K562 treated with DMSO at 1 percent for 12 hours (cell line): ENCODE results near the gene DSC3. TPM values are rescaled to one million over a fixed set of nuclear protein-coding genes. Genes with fewer than 3 reads are reported as not detected.

Source experiments
- total RNA-seq: library from RNA; unstranded; fragments of 300-600 nt; gene quantifications from 2 replicates; pipeline ENCODE4 v1.2.3, GENCODE V29; 2022; ENCODE audit not compliant: insufficient read depth

The DSC3 gene
- total RNA-seq: 0.19 TPM in 1 of 2 replicates, not detected in the other

DNA sequence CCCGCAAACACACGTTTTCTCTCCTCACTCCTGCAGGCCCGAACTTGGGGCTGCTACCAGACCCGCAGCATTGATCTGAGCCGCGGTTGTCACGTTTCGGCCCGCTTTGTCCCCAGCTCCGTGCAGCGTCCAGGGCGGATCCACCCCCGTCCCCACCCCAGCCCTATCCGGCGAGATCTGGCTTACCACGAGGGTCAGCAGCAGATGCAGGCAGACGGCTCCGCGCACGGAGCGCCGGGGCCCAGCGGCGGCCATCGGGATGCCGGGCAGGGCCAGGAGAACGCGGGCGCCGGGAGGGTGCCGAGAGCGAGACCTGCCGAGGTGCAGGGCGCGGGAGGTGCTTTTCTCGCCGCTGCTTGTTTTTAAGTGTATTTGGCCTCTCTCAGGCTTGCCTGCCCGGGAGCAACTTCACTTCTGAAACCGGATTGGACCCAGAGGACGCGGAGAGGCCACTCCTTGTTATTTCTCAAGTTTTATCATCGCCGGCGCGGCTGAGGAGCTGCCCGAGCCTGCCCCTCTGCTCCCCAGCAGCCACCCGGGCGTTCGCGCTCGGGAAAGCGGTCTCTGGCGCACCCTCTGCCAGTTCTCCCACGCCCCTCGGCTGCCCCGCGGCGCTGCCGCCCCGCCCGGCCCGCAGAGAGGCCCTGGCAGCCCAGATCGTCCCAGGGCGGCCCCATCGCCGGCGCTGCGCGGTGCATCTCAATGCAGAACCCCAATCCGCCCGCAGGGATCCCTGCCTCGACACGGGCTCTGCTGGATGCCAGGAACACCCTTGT, at the start of gene DSC3:
Gene DSC3, minus strand, starts transcription at position 337 of the 776 bp plus-strand sequence. Its CDS starts 82 bp downstream, at position 255.

Other genes with a start within 250 kb of the DSC3 start
- gene DSC2, start 59.7 kb upstream of the DSC3 start, total RNA-seq: 2.2 and 8.8 TPM in 2 replicates
- gene DSC1, start 120.1 kb upstream of the DSC3 start, total RNA-seq: 0.22 TPM in 1 of 2 replicates, not detected in the other